Breast epithelium (tissue), 3 donors: ENCODE results near the gene CYTH3.

Experiments
- POLR2A ChIP-seq: fragments of 450-650 bp; IDR thresholded peaks from one replicate; pipeline ENCODE4 v1.6.1; 2016; ENCODE audit warnings: antibody characterized with exemption, mild to moderate bottlenecking, moderate library complexity
- POLR2AphosphoS5 ChIP-seq, 3 donors: sonication (generic); formaldehyde crosslinking; IDR thresholded peaks; one replicate each; pipeline ENCODE4 v1.6.1; 2017; ENCODE audit warnings: antibody characterized with exemption in 3 of 3
- TF ChIP-seq, protein P1 (sequence below), 3 donors: fragments of 450-650 bp; IDR thresholded peaks; one replicate each; pipeline ENCODE4 v1.5.1; 2016 to 2017; ENCODE audit warnings: antibody characterized with exemption in 3 of 3, mild to moderate bottlenecking in 3 of 3, moderate library complexity in 3 of 3

- TF ChIP-seq POLR2AphosphoS5 (IDR thresholded peaks at IDR 0.05) (no peak), POLR2A (no peak)
- TF ChIP-seq, protein P1, sequence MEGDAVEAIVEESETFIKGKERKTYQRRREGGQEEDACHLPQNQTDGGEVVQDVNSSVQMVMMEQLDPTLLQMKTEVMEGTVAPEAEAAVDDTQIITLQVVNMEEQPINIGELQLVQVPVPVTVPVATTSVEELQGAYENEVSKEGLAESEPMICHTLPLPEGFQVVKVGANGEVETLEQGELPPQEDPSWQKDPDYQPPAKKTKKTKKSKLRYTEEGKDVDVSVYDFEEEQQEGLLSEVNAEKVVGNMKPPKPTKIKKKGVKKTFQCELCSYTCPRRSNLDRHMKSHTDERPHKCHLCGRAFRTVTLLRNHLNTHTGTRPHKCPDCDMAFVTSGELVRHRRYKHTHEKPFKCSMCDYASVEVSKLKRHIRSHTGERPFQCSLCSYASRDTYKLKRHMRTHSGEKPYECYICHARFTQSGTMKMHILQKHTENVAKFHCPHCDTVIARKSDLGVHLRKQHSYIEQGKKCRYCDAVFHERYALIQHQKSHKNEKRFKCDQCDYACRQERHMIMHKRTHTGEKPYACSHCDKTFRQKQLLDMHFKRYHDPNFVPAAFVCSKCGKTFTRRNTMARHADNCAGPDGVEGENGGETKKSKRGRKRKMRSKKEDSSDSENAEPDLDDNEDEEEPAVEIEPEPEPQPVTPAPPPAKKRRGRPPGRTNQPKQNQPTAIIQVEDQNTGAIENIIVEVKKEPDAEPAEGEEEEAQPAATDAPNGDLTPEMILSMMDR (IDR thresholded peaks at IDR 0.05) = no peak
These were observed 45.1 kb downstream of the CYTH3 start for GRCh38 chr7:6227294-6227846.
